K562 (cell line): Measurements from ENCODE around the gene MEX3D. TPM values are rescaled to one million over a fixed set of nuclear protein-coding genes. Genes with fewer than 3 reads are reported as not detected.

ENCODE experiments used
- BRCA1 ChIP-seq, 2 experiments: fragments of 450-650 bp in 1 of 2; sonication (generic) in 1 of 2; formaldehyde crosslinking in 1 of 2; IDR thresholded peaks; 2 replicates each; pipeline versions ENCODE4 v1.5.0 to v1.6.1; 2017 to 2020; ENCODE audit warnings: mild to moderate bottlenecking in 1 of 2, missing genetic modification reagents in 1 of 2
- CSDE1 ChIP-seq, 2 experiments: fragments of 450-650 bp; IDR thresholded peaks; 2 replicates each; pipeline ENCODE4 v1.6.1; 2016; ENCODE audit warnings: mild to moderate bottlenecking in 1 of 2
- HCFC1 ChIP-seq: IDR thresholded peaks from 2 replicates; pipeline ENCODE4 v1.6.1; 2012; ENCODE audit warnings: low read depth, low read length, improper control_type of control experiment
- HDAC8 ChIP-seq: fragments of 450-650 bp; IDR thresholded peaks from 2 replicates; pipeline ENCODE4 v1.6.1; 2016; ENCODE audit warnings: mild to moderate bottlenecking, missing genetic modification characterization, moderate library complexity, missing compliant biosample characterization
- HLTF ChIP-seq: fragments of 450-650 bp; IDR thresholded peaks from 2 replicates; pipeline ENCODE4 v1.6.1; 2016
- MTA2 ChIP-seq: fragments of 450-650 bp; IDR thresholded peaks from 2 replicates; pipeline ENCODE4 v1.6.1; 2016; ENCODE audit warnings: low read depth
- NFIX ChIP-seq: fragments of 250-450 bp; sonication (Bioruptor Pico); IDR thresholded peaks from 2 replicates; pipeline ENCODE4 v1.4.0; 2020; ENCODE audit warnings: low read depth, mild to moderate bottlenecking, moderate library complexity
- TEAD4 ChIP-seq, 2 experiments: sonication (generic) in 1 of 2; formaldehyde crosslinking in 1 of 2; IDR thresholded peaks; 2 replicates each; pipeline versions ENCODE4 v1.6.1 to v1.8.0; 2012 to 2022; ENCODE audit warnings: borderline replicate concordance in 1 of 2, inconsistent platforms in 1 of 2, low read length in 1 of 2, mild to moderate bottlenecking in 1 of 2, missing genetic modification reagents in 1 of 2
- THRAP3 ChIP-seq: fragments of 450-650 bp; IDR thresholded peaks from 2 replicates; pipeline ENCODE4 v1.6.1; 2016; ENCODE audit warnings: mild to moderate bottlenecking, inconsistent platforms, borderline replicate concordance
- ZBTB7A ChIP-seq: IDR thresholded peaks from 2 replicates; pipeline ENCODE4 v1.6.1; 2011; ENCODE audit warnings: low read depth, mild to moderate bottlenecking, low read length, moderate library complexity, borderline replicate concordance; ENCODE audit not compliant: control insufficient read depth
- ZC3H4 ChIP-seq: sonication (generic); formaldehyde crosslinking; IDR thresholded peaks from 2 replicates; pipeline ENCODE4 v1.9.0; 2021; ENCODE audit warnings: missing genetic modification reagents, borderline replicate concordance
- ZNF668 ChIP-seq: fragments of 250-450 bp; sonication (Bioruptor Pico); IDR thresholded peaks from 2 replicates; pipeline ENCODE4 v1.8.0; 2022; ENCODE audit warnings: mild to moderate bottlenecking, inconsistent platforms
- polyA plus RNA-seq, 8 experiments: library from polyadenylated mRNA; depleted of rRNA in 4 of 8; stranded (reverse) in 5 of 8; unstranded in 3 of 8; fragments of >200 nt; fragmentation: Nextera tagmentation in 2 of 8; fragmentation: Illumina TruSeq in 1 of 8; extraction: Ambion mirVana in 2 of 8; extraction: Trizol in 1 of 8; gene quantifications; 2 replicates each; pipeline versions ENCODE4 v1.2.1 to v1.2.3, GENCODE V29; 2011 to 2014; ENCODE audit warnings: inconsistent platforms in 1 of 8, missing spikeins in 1 of 8
- total RNA-seq, 7 experiments: library from RNA; depleted of rRNA in 6 of 7; stranded (reverse); fragments of >200 nt in 6 of 7; fragmentation: Illumina TruSeq in 2 of 7; extraction: Trizol in 2 of 7; gene quantifications; 2 replicates each; pipeline versions ENCODE4 v1.2.1 to v1.2.3, GENCODE V29; 2011 to 2021; ENCODE audit warnings: low replicate concordance in 1 of 7
- TF ChIP-seq, protein P1 (sequence below): fragments of 450-650 bp; IDR thresholded peaks from 2 replicates; pipeline ENCODE4 v1.6.1; 2017; ENCODE audit warnings: antibody characterized with exemption, mild to moderate bottlenecking
- TF ChIP-seq, protein P2 (sequence below): sonication (generic); formaldehyde crosslinking; IDR thresholded peaks from 2 replicates; pipeline ENCODE4 v1.8.1; 2023; ENCODE audit warnings: mild to moderate bottlenecking, missing genetic modification reagents
- TF ChIP-seq, protein P3 (sequence below): fragments of 450-650 bp; IDR thresholded peaks from 2 replicates; pipeline ENCODE4 v1.7.1; 2018; ENCODE audit warnings: mild to moderate bottlenecking, low read depth; ENCODE audit not compliant: partially characterized antibody
- TF ChIP-seq, protein P4 (sequence below): fragments of 450-650 bp; formaldehyde crosslinking; IDR thresholded peaks from 2 replicates; pipeline ENCODE4 v1.4.0; 2022; ENCODE audit warnings: missing genetic modification characterization

The MEX3D gene
- total and polyA plus RNA-seq, 9 of the 15 experiments (the other 6 are each of a cell fraction or from before 2014, with no cell fraction given), result 1.7 to 39.3 (median 5.7) TPM

DNA sequence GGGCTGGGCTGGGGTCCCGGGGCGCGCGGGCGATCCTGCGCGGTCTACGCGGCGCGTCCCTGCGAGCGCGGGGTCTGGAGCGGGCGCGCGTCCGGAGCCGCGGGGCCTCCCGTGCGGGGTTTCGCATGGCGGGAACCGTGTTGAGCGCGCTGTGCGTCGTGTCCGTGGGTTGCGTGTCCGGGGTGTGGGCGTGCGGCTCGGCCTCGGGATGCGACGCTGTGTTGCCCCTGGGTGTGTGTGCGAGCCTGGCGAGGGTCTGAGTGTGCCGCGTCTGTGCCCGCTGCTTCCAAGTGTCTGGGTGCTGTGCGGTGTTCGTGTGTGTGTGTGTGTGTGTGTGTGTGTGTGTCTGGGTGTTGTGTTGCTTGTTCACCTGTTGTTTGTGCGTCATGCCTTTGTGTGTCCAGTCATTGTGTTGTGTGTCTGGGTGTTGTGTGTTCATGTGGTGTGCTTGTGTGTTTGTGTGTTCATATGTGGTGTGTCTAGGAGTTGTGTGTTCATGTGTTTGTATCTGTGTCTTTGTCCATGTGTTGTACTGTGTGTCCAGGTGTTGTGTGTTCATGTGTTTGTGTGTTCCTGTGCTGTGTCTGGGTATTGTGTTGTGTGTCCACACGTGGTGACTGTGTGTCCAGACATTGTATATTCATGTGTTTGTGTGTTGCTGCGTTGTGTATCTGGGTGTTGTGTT is 43.7 kb downstream of the MEX3D start (continued):
- TF ChIP-seq TEAD4 (IDR thresholded peaks at IDR 0.05; ENCODE audit: low read length) (no peak), TEAD4 (CRISPR knock-in tag; IDR thresholded peaks at IDR 0.05; ENCODE audit: borderline replicate concordance) (no peak), ZC3H4 (CRISPR knock-in tag) (no peak), BRCA1 (IDR thresholded peaks at IDR 0.05) (no peak), BRCA1 (CRISPR knock-in tag; IDR thresholded peaks at IDR 0.05) (no peak), NFIX (CRISPR knock-in tag) (no peak), HLTF (peak; percentile 74), MTA2 (no peak), CSDE1 (IDR thresholded peaks at IDR 0.05) (peak; percentile 41 to 66; a peak in 1 of 4 replicates), ZBTB7A (peak; percentile 5; the same call in 1 of the 2 replicates), HCFC1 (no peak), ZNF668 (CRISPR knock-in tag) (no peak), THRAP3 (peak; percentile 88), HDAC8 (tag) (no peak)
- TF ChIP-seq, protein P1, sequence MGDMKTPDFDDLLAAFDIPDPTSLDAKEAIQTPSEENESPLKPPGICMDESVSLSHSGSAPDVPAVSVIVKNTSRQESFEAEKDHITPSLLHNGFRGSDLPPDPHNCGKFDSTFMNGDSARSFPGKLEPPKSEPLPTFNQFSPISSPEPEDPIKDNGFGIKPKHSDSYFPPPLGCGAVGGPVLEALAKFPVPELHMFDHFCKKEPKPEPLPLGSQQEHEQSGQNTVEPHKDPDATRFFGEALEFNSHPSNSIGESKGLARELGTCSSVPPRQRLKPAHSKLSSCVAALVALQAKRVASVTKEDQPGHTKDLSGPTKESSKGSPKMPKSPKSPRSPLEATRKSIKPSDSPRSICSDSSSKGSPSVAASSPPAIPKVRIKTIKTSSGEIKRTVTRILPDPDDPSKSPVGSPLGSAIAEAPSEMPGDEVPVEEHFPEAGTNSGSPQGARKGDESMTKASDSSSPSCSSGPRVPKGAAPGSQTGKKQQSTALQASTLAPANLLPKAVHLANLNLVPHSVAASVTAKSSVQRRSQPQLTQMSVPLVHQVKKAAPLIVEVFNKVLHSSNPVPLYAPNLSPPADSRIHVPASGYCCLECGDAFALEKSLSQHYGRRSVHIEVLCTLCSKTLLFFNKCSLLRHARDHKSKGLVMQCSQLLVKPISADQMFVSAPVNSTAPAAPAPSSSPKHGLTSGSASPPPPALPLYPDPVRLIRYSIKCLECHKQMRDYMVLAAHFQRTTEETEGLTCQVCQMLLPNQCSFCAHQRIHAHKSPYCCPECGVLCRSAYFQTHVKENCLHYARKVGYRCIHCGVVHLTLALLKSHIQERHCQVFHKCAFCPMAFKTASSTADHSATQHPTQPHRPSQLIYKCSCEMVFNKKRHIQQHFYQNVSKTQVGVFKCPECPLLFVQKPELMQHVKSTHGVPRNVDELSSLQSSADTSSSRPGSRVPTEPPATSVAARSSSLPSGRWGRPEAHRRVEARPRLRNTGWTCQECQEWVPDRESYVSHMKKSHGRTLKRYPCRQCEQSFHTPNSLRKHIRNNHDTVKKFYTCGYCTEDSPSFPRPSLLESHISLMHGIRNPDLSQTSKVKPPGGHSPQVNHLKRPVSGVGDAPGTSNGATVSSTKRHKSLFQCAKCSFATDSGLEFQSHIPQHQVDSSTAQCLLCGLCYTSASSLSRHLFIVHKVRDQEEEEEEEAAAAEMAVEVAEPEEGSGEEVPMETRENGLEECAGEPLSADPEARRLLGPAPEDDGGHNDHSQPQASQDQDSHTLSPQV, result no peak
- TF ChIP-seq, protein P2, sequence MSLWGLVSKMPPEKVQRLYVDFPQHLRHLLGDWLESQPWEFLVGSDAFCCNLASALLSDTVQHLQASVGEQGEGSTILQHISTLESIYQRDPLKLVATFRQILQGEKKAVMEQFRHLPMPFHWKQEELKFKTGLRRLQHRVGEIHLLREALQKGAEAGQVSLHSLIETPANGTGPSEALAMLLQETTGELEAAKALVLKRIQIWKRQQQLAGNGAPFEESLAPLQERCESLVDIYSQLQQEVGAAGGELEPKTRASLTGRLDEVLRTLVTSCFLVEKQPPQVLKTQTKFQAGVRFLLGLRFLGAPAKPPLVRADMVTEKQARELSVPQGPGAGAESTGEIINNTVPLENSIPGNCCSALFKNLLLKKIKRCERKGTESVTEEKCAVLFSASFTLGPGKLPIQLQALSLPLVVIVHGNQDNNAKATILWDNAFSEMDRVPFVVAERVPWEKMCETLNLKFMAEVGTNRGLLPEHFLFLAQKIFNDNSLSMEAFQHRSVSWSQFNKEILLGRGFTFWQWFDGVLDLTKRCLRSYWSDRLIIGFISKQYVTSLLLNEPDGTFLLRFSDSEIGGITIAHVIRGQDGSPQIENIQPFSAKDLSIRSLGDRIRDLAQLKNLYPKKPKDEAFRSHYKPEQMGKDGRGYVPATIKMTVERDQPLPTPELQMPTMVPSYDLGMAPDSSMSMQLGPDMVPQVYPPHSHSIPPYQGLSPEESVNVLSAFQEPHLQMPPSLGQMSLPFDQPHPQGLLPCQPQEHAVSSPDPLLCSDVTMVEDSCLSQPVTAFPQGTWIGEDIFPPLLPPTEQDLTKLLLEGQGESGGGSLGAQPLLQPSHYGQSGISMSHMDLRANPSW (CRISPR knock-in tag), result no peak
- TF ChIP-seq, protein P3, sequence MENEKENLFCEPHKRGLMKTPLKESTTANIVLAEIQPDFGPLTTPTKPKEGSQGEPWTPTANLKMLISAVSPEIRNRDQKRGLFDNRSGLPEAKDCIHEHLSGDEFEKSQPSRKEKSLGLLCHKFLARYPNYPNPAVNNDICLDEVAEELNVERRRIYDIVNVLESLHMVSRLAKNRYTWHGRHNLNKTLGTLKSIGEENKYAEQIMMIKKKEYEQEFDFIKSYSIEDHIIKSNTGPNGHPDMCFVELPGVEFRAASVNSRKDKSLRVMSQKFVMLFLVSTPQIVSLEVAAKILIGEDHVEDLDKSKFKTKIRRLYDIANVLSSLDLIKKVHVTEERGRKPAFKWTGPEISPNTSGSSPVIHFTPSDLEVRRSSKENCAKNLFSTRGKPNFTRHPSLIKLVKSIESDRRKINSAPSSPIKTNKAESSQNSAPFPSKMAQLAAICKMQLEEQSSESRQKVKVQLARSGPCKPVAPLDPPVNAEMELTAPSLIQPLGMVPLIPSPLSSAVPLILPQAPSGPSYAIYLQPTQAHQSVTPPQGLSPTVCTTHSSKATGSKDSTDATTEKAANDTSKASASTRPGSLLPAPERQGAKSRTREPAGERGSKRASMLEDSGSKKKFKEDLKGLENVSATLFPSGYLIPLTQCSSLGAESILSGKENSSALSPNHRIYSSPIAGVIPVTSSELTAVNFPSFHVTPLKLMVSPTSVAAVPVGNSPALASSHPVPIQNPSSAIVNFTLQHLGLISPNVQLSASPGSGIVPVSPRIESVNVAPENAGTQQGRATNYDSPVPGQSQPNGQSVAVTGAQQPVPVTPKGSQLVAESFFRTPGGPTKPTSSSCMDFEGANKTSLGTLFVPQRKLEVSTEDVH, result no peak
- TF ChIP-seq, protein P4, sequence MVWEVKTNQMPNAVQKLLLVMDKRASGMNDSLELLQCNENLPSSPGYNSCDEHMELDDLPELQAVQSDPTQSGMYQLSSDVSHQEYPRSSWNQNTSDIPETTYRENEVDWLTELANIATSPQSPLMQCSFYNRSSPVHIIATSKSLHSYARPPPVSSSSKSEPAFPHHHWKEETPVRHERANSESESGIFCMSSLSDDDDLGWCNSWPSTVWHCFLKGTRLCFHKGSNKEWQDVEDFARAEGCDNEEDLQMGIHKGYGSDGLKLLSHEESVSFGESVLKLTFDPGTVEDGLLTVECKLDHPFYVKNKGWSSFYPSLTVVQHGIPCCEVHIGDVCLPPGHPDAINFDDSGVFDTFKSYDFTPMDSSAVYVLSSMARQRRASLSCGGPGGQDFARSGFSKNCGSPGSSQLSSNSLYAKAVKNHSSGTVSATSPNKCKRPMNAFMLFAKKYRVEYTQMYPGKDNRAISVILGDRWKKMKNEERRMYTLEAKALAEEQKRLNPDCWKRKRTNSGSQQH, result peak; percentile 76; the same call in 1 of the 2 replicates
